Measurements from ENCODE around the gene KCNT1.

The KCNT1 gene

DNA sequence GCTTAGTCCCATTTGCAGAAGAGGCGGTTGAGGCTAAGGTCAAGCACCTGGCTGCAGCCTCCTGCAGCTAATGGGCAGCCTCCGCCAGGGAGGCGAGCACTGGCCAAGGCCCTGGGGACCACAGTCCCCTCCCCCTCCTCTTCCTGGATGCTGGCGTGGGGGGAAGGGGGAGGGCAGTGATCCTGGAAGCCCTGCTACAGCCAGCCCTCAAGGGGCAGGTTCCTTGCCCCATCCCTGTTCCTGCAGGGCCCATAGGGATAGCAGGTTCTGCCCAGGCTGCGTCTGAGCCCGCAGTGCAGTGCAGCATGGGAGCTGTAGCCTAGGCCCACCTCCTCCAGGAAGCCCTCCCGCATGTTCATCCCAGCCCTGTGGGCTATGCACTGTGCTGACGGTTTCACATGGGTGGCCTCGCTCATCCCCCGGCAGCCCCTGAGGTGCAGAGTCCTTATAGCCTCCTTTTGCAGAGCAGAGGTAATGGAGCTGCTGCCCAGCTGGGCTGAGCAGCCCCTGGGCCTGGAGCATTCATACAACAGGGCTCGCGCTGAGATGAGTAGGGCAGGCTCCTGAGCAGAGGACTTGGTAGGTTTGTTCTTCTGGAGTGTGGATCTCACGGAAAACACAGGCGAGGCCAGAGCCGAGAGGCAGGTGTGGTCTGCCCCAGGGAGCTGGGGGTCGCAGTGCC is 36.0 kb downstream of the KCNT1 start:
- TF ChIP-seq, protein P1, sequence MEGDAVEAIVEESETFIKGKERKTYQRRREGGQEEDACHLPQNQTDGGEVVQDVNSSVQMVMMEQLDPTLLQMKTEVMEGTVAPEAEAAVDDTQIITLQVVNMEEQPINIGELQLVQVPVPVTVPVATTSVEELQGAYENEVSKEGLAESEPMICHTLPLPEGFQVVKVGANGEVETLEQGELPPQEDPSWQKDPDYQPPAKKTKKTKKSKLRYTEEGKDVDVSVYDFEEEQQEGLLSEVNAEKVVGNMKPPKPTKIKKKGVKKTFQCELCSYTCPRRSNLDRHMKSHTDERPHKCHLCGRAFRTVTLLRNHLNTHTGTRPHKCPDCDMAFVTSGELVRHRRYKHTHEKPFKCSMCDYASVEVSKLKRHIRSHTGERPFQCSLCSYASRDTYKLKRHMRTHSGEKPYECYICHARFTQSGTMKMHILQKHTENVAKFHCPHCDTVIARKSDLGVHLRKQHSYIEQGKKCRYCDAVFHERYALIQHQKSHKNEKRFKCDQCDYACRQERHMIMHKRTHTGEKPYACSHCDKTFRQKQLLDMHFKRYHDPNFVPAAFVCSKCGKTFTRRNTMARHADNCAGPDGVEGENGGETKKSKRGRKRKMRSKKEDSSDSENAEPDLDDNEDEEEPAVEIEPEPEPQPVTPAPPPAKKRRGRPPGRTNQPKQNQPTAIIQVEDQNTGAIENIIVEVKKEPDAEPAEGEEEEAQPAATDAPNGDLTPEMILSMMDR (IDR thresholded peaks at IDR 0.05; ENCODE audit: low read length, missing control alignments) = no peak
- DNase-seq (ENCODE audit: low read depth) = no peak
- no peak overlapping the region for H3K4me3 ChIP-seq (replicated peaks; ENCODE audit: low read depth, low read length)

DNA sequence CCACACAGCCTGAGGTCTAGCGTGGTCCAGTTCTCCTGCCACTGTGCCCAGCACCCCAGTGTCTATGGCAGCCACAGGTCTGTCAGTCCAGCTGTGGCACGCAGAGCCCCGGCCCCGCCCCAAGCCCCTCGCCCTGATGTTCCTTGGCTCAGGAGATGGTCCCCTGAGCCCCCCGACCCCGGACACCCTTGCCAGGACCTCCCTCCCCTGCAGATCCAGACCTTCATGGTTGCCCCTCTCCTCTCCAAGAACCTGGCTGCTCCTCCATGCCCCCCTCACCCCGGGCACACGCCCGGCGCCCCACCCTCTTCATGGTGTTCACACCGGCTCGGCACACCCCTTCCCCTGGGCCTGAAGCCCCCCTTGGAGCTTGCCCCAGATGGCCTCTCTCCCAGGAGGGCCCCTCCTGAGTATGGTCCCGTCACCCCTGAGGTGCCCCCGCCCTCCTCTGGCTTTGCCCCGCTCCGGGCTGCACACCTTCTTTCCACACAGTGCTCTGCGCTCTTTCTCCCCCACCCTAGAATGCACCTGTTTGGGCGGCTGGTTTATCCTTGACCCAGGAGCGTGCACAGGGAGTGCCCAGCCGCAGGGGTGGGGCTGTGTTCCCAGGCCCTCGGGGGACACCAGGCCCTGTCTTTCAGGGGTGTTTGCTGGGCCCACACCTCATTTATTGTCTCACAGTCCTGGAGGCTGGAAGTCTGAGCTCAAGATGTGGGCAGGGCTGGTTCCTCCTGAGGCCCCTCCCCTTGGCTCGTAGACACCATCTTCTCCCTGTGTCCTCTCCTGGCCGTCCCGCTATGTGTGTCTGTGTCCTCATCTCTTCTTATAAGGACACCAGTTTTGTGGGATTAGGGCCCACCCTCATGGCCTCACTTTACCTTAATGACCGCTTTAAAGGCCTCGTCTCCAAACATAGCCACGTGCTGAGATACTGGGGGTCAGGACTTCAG is 37.6 kb downstream of the KCNT1 start:
- TF ChIP-seq, protein P1 (IDR thresholded peaks at IDR 0.05; ENCODE audit: low read length, missing control alignments) = no peak
- DNase-seq (ENCODE audit: low read depth) = no peak
- no peak overlapping the region for H3K4me3 ChIP-seq (replicated peaks; ENCODE audit: low read depth, low read length)

DNA sequence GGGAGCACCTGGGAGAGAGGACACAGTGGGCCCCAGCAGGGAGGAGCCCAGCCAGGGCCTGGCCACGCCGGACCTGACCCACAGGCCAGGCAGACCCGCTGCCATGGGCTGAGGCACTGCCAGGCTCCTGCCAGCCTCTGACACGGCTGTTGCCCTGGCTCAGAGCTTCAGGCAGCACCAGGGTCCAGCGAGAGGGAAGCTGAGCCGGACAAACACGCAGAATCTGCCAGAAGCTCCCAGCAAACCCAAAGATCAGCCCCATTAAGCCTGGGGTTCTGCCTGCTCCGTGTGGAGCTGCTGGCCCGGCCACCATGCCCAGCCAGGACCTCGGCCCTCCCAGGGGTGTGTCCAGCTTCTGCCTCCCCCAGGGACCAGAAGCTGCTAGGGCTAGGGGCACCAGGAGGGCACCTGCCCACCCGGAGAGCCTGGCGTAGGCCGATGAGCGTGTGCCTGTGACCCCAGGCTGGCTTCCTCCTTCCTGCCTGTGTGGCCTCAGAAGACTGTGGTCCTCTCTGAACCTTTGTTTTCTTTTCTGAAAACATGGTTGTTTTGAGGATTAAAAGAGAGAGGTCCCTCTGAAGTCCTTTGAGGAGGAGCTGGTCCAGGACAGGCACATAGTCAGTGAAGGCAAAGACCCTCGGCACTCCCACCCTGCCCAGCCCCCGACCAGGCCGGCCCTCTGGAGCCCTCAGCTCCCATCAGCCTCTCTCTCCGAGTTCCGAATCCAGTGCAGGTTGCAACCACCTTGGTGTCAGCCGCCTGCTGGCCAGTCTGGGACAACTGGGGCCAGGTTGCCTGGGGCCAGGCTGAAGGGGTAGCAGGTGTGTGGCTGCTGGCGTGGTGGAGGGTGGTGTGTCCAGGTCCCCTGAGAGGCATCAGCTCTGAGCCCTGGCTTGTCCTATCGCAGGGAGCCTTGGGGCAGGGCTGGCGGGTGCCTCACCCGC is 39.6 kb downstream of the KCNT1 start:
- TF ChIP-seq, protein P1 (IDR thresholded peaks at IDR 0.05; ENCODE audit: low read length, missing control alignments) = no peak
- DNase-seq (ENCODE audit: low read depth) = no peak
- no peak overlapping the region for H3K4me3 ChIP-seq (replicated peaks; ENCODE audit: low read depth, low read length)

DNA sequence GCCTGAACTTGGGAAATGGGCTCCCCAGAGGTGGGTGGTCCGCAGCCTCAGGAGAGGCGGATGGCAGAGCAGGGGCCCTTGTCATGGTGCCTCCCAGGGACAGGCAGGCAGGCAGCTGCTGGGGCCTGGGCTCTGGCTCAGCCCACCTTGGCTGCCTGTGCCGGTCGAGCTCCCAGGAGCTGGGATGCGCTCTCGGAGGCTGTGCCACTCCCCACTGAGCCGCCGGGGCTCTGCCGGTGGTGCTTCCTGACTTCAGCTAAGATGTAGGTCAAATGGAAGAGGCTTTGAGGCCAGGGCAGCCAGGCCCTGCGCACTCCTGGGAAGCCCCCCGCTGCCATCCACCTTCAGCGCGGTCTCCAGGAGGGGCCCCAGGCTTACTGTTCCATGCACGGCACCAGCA is 41.0 kb downstream of the KCNT1 start:
- no peak for DNase-seq (ENCODE audit: low read depth)
- TF ChIP-seq, protein P1 (IDR thresholded peaks at IDR 0.05; ENCODE audit: low read length, missing control alignments) = no peak
- H3K4me3 ChIP-seq (replicated peaks; ENCODE audit: low read depth, low read length) = no peak overlapping the region

DNA sequence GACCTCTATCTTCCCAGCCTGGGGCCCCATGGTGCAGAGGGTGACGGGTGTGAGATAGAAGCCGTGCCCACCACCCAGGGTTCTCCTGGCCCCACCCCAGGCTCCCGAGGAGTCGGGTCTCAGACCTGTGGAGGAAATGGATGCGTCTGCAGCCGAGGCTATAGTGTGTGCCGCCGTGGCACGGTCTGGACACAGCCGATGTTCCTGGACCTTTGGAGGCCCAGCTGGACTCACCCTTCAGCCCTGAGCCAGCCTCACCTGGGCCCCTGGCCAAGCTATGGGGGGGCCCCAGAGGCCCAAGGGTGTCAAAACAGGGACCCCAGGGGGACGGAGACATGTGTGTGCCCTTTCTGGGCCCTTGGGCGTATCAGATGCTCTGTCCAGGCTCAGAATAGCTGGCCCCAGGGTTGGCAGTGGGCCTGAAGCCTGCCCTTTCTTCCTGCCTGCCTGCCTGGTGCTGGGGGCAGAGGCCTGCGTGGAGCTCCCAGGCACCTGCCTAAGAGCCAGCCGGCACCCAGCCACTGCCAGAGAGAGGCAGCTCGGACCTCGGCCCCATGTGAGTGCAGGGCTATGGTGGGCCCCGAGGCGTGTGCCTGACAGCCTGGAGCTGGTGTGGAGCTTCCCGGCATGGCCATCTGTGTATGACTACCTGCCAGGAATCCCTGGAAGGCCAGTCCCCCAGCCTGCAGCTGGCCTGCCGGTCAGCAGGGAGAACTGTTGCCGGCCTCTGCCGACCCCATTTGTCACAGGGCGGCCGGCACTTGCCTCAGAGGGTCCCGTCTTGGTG is 41.8 kb downstream of the KCNT1 start:
- no peak overlapping the region for H3K4me3 ChIP-seq (replicated peaks; ENCODE audit: low read depth, low read length)
- DNase-seq (ENCODE audit: low read depth) = no peak
- TF ChIP-seq, protein P1 (IDR thresholded peaks at IDR 0.05; ENCODE audit: low read length, missing control alignments) = no peak
